ENCODE results near the gene C2CD4C.
"Not testable (repeated sequence)": the region's sequence is repeated elsewhere in the genome, so short reads cannot be mapped to it uniquely, and the experiment has no call there.

C2CD4C gene

GRCh38 chr19:398719-399118 lies 10.2 kb downstream of the C2CD4C start:
- DNase-seq (ENCODE audit: low spot score) = no peak

- DNase-seq (ENCODE audit: low spot score) = no peak
Measured at GRCh38 chr19:397941-398706, 10.8 kb downstream of the C2CD4C start.

- DNase-seq (ENCODE audit: low spot score) = no peak
Measured at GRCh38 chr19:397321-397720, 11.6 kb downstream of the C2CD4C start.

GRCh38 chr19:395467-395866 lies 13.5 kb downstream of the C2CD4C start:
- no peak for DNase-seq (ENCODE audit: low spot score)

- not testable (repeated sequence) for DNase-seq (ENCODE audit: low spot score)
Measured at GRCh38 chr19:394857-395256, 14.1 kb downstream of the C2CD4C start.

- DNase-seq (ENCODE audit: low spot score) = not testable (repeated sequence)
Measured at GRCh38 chr19:393560-393959, 15.4 kb downstream of the C2CD4C start.

GRCh38 chr19:392375-392970 lies 16.5 kb downstream of the C2CD4C start:
- no peak for DNase-seq (ENCODE audit: low spot score)

- no peak for DNase-seq (ENCODE audit: low spot score)
Measured at GRCh38 chr19:391726-392374, 17.1 kb downstream of the C2CD4C start.

- no peak for DNase-seq (ENCODE audit: low spot score)
Measured at GRCh38 chr19:391207-391557, 17.8 kb downstream of the C2CD4C start.

GRCh38 chr19:390386-391206 lies 18.4 kb downstream of the C2CD4C start:
- DNase-seq (ENCODE audit: low spot score) = no peak

GRCh38 chr19:389935-390289 lies 19.0 kb downstream of the C2CD4C start:
- no peak for DNase-seq (ENCODE audit: low spot score)

- DNase-seq (ENCODE audit: low spot score) = no peak
Measured at GRCh38 chr19:389255-389934, 19.6 kb downstream of the C2CD4C start.

- DNase-seq (ENCODE audit: low spot score) = no peak
Measured at GRCh38 chr19:388691-389090, 20.3 kb downstream of the C2CD4C start.

- no peak for DNase-seq (ENCODE audit: low spot score)
Measured at GRCh38 chr19:387777-388176, 21.2 kb downstream of the C2CD4C start.

- DNase-seq (ENCODE audit: low spot score) = not testable (repeated sequence)
Measured at GRCh38 chr19:386632-387301, 22.2 kb downstream of the C2CD4C start.

GRCh38 chr19:386189-386588 lies 22.8 kb downstream of the C2CD4C start:
- not testable (repeated sequence) for DNase-seq (ENCODE audit: low spot score)

GRCh38 chr19:384799-385169 lies 24.2 kb downstream of the C2CD4C start:
- DNase-seq (ENCODE audit: low spot score) = no peak

- DNase-seq (ENCODE audit: low spot score) = no peak
Measured at GRCh38 chr19:383922-384798, 24.8 kb downstream of the C2CD4C start.

- no peak for DNase-seq (ENCODE audit: low spot score)
Measured at GRCh38 chr19:383040-383439, 25.9 kb downstream of the C2CD4C start.

GRCh38 chr19:382578-382977 lies 26.4 kb downstream of the C2CD4C start:
- peak; percentile 58 for DNase-seq (ENCODE audit: low spot score)
